ENCODE data around the gene IL1R2.

IL1R2 gene

GRCh38 chr2:102044235-102044896 lies 52.6 kb downstream of the IL1R2 start:
- no peak for DNase-seq

GRCh38 chr2:102044967-102045489 lies 53.3 kb downstream of the IL1R2 start:
- DNase-seq, result no peak

- no peak for DNase-seq
Observed at GRCh38 chr2:102045697-102046096, 53.9 kb downstream of the IL1R2 start.

- DNase-seq, result no peak
Observed at GRCh38 chr2:102046135-102046986, 54.6 kb downstream of the IL1R2 start.

- DNase-seq, result no peak
Observed at GRCh38 chr2:102048465-102048864, 56.7 kb downstream of the IL1R2 start.

GRCh38 chr2:102049756-102050443 lies 58.1 kb downstream of the IL1R2 start:
- no peak for DNase-seq

- DNase-seq, result no peak
Observed at GRCh38 chr2:102050854-102051391, 59.2 kb downstream of the IL1R2 start.

- no peak for DNase-seq
Observed at GRCh38 chr2:102051692-102052277, 60.0 kb downstream of the IL1R2 start.

- DNase-seq, result no peak
Observed at GRCh38 chr2:102052365-102052764, 60.6 kb downstream of the IL1R2 start.

GRCh38 chr2:102053096-102053495 lies 61.3 kb downstream of the IL1R2 start:
- DNase-seq, result no peak

GRCh38 chr2:102055346-102055990 lies 63.7 kb downstream of the IL1R2 start:
- no peak for DNase-seq

GRCh38 chr2:102056079-102056581 lies 64.4 kb downstream of the IL1R2 start:
- DNase-seq, result no peak

GRCh38 chr2:102057502-102058292 lies 65.9 kb downstream of the IL1R2 start:
- DNase-seq, result no peak

GRCh38 chr2:102058293-102058833 lies 66.6 kb downstream of the IL1R2 start:
- DNase-seq, result no peak

GRCh38 chr2:102059151-102059550 lies 67.4 kb downstream of the IL1R2 start:
- no peak for DNase-seq

- no peak for DNase-seq
Observed at GRCh38 chr2:102060047-102060446, 68.3 kb downstream of the IL1R2 start.

- DNase-seq, result no peak
Observed at GRCh38 chr2:102060792-102061191, 69.0 kb downstream of the IL1R2 start.

GRCh38 chr2:102061286-102061699 lies 69.5 kb downstream of the IL1R2 start:
- no peak for DNase-seq

GRCh38 chr2:102061962-102062795 lies 70.4 kb downstream of the IL1R2 start:
- DNase-seq, result no peak

GRCh38 chr2:102062802-102063201 lies 71.0 kb downstream of the IL1R2 start:
- DNase-seq, result no peak

Measured in NCI-H510A (cell line).